ENCODE results near the gene SECISBP2L. TPM values are rescaled to one million over a fixed set of nuclear protein-coding genes. Genes with fewer than 3 reads are reported as not detected.
"Not testable (repeated sequence)": the region's sequence is repeated elsewhere in the genome, so short reads cannot be mapped to it uniquely, and the experiment has no call there.

Gene SECISBP2L
- polyA plus RNA-seq, 1 donor, result 33.5 TPM

DNA sequence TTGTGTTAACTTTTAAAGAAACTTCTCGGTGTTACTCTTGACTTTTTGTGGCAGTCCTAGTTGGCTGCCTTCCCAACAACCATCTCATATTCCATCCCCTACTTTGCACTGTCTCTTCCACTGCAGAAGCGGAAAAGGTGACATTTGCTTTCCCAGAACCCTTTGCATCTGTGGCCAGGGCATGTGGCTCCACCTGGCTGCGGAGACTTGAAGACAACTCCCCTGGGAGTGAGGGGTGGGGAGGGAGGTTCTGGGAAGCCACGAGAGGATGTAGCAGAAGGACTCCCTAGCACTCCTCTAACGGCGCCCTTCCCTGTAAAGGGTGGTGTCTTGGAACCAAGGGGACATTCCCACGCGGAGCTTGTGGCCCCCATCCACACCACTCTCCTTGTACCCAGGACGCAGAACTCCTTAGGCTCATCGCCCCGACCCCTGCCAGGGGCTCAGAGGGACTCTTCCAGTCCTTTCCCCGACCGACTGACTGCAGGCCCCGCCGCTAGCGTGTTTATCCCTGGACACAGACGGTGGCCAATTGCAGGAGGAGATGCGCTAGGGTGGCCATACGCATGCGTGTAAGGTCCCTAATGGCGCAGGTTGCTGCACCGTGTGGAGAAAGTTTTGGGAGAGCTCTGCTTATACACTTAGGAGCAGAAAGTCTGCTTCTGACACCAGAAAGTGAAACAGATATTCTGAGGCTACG, 33.2 kb upstream of the SECISBP2L start:
- DNase-seq, result no peak
- Histone ChIP-seq H3K27ac (ENCODE audit: low read length) (no peak overlapping the region), H3K27me3 (ENCODE audit: control insufficient read depth, insufficient read depth, low read length) (no peaks in the 10 kb centered on the region), H3K4me3 (ENCODE audit: low read length) (no peak overlapping the region), H3K9me3 (ENCODE audit: control insufficient read depth, low read depth, low read length) (no peaks in the 10 kb centered on the region), H3K36me3 (ENCODE audit: control insufficient read depth, insufficient read depth, low read length) (no peaks in the 10 kb centered on the region), H3K4me1 (ENCODE audit: control insufficient read depth, insufficient read depth, low read length) (no peaks in the 10 kb centered on the region)
- 100% methylated on average over 1 of the region's 23 CpGs for WGBS (ENCODE audit: insufficient coverage, low lambda C conversion rate)

DNA sequence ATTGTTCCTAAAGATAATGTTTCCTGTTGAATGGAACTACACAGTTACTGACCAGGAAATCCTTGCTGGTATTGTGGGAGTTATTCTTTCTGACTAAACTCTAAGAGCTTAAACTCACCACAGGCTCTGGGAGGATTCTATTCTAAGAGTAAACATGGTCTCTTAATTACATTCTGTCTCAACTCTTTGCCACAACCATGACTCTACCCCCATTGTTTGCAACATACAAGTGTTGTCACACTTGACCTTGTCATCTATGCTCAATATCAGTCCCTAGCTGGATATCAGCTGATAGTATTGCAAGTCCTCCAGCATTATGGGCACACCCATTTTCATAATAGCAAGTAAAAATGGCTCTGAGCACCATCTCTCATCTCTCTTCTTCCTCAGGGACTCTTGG, 29.6 kb upstream of the SECISBP2L start:
- Histone ChIP-seq H3K4me1 (ENCODE audit: control insufficient read depth, insufficient read depth, low read length) (no peaks in the 10 kb centered on the region), H3K9me3 (ENCODE audit: control insufficient read depth, low read depth, low read length) (no peaks in the 10 kb centered on the region)

DNA sequence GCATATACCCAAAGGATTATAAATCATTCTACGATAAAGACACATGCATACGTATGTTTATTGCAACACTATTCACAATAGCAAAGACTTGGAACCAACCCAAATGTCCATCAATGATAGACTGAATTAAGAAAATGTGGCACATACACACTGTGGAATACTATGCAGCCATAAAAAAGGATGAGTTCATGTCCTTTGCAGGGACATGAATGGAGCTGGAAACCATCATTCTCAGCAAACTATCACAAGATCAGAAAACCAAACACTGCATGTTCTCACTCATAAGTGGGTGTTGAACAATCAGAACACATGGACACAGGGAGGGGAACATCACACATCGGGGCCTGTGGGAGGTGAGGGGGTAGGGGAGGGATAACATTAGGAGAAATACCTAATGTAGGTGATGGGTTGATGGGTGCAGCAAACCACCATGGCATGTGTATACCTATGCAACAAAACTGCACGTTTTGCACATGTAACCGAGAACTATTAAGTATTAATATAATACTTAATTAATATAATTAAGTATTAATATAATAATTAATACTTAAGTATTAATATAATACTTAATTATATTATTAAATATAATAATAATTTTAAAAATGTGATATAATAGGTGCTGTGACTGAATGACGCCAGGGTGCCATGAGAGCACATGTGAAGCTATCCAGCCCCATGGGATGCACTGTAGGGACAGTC, 28.5 kb upstream of the SECISBP2L start:
- not testable (repeated sequence) for H3K4me3 ChIP-seq (ENCODE audit: low read length); H3K4me1 ChIP-seq (ENCODE audit: control insufficient read depth, insufficient read depth, low read length); H3K27me3 ChIP-seq (ENCODE audit: control insufficient read depth, insufficient read depth, low read length); H3K9me3 ChIP-seq (ENCODE audit: control insufficient read depth, low read depth, low read length); DNase-seq; H3K27ac ChIP-seq (ENCODE audit: low read length); H3K36me3 ChIP-seq (ENCODE audit: control insufficient read depth, insufficient read depth, low read length)
- 94% methylated on average over 2 of the region's 6 CpGs for WGBS (ENCODE audit: insufficient coverage, low lambda C conversion rate)

More for the DNA sequence above, 29.6 kb upstream of the SECISBP2L start:
- Histone ChIP-seq H3K27ac (ENCODE audit: low read length) (no peak overlapping the region), H3K27me3 (ENCODE audit: control insufficient read depth, insufficient read depth, low read length) (no peaks in the 10 kb centered on the region), H3K4me3 (ENCODE audit: low read length) (no peak overlapping the region), H3K36me3 (ENCODE audit: control insufficient read depth, insufficient read depth, low read length) (no peaks in the 10 kb centered on the region)
- DNase-seq, result no peak

DNA sequence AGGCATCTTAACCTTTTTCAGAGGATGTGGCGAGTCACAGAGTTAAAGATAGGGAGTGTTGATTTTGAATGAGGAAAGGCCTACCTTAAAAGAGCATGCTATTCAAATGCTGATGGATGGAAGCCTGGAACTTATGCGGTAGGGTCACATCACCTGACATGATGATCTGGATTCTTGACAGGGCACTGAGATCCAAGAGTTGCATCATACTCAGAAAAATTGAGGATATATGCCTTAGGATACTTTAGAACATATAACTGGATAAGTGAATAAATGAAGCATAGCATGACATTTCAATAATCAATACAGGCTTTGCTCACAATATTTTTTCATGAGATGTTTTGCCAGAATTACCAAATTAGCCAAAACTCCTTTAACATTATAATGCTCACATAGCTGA, 20.1 kb upstream of the SECISBP2L start:
- H3K4me3 ChIP-seq (ENCODE audit: low read length), result no peak overlapping the region
- no peaks in the 10 kb centered on the region for H3K36me3 ChIP-seq (ENCODE audit: control insufficient read depth, insufficient read depth, low read length)
- H3K27me3 ChIP-seq (ENCODE audit: control insufficient read depth, insufficient read depth, low read length), result no peaks in the 10 kb centered on the region
- WGBS (ENCODE audit: insufficient coverage, low lambda C conversion rate), result no CpG with 5 or more reads among the region's 2 CpGs
- no peak overlapping the region for H3K27ac ChIP-seq (ENCODE audit: low read length)
- no peak for DNase-seq
- H3K4me1 ChIP-seq (ENCODE audit: control insufficient read depth, insufficient read depth, low read length), result no peaks in the 10 kb centered on the region
- H3K9me3 ChIP-seq (ENCODE audit: control insufficient read depth, low read depth, low read length), result no peaks in the 10 kb centered on the region

DNA sequence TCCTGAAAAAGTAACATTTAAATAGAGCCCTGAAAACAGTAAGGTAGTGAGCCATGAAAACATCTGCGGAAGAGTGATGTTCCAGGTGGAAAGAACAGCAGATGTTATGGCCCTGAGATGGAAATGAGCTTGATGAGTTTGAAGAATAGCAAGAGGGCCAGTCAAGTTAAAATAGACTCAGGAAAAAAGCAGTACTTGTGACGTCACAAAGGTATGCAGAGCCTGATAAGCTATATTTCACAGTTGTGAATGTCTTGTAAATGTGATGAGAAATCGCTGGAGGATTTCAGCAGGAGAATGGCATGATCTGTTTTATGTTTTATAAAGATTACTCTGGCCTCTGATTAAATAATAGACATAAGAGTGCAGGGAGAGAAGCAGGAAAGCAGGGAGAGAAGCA, 18.6 kb upstream of the SECISBP2L start:
- Histone ChIP-seq H3K27ac (ENCODE audit: low read length) (no peak overlapping the region), H3K4me3 (ENCODE audit: low read length) (no peak overlapping the region), H3K4me1 (ENCODE audit: control insufficient read depth, insufficient read depth, low read length) (no peaks in the 10 kb centered on the region), H3K36me3 (ENCODE audit: control insufficient read depth, insufficient read depth, low read length) (no peaks in the 10 kb centered on the region), H3K9me3 (ENCODE audit: control insufficient read depth, low read depth, low read length) (no peaks in the 10 kb centered on the region), H3K27me3 (ENCODE audit: control insufficient read depth, insufficient read depth, low read length) (no peaks in the 10 kb centered on the region)
- no CpG with 5 or more reads among the region's 3 CpGs for WGBS (ENCODE audit: insufficient coverage, low lambda C conversion rate)
- no peak for DNase-seq

DNA sequence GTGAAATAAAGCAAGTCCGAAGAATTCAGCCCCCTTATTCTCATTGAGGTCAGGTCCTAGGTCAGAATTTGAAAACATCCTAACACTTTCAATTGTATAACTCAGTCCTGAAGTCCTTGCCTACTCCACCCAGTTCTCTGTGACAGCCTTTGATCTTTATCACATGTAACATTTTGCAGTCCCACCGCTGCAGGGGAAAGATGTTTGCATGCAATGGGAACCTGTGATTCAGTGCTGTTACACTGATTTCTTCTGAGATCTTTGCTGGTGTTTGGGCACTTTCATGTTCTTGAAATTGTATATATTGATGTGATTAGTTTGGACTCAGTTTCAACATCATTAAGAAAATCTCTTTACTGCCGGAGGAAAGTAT, 18.0 kb upstream of the SECISBP2L start:
- H3K27ac ChIP-seq (ENCODE audit: low read length), result no peak overlapping the region
- H3K4me1 ChIP-seq (ENCODE audit: control insufficient read depth, insufficient read depth, low read length), result no peaks in the 10 kb centered on the region
- no peak overlapping the region for H3K4me3 ChIP-seq (ENCODE audit: low read length)
- no peak for DNase-seq
- WGBS (ENCODE audit: insufficient coverage, low lambda C conversion rate), result no CpG with 5 or more reads among the region's 3 CpGs
- no peaks in the 10 kb centered on the region for H3K27me3 ChIP-seq (ENCODE audit: control insufficient read depth, insufficient read depth, low read length)
- H3K9me3 ChIP-seq (ENCODE audit: control insufficient read depth, low read depth, low read length), result no peaks in the 10 kb centered on the region
- H3K36me3 ChIP-seq (ENCODE audit: control insufficient read depth, insufficient read depth, low read length), result no peaks in the 10 kb centered on the region

DNA sequence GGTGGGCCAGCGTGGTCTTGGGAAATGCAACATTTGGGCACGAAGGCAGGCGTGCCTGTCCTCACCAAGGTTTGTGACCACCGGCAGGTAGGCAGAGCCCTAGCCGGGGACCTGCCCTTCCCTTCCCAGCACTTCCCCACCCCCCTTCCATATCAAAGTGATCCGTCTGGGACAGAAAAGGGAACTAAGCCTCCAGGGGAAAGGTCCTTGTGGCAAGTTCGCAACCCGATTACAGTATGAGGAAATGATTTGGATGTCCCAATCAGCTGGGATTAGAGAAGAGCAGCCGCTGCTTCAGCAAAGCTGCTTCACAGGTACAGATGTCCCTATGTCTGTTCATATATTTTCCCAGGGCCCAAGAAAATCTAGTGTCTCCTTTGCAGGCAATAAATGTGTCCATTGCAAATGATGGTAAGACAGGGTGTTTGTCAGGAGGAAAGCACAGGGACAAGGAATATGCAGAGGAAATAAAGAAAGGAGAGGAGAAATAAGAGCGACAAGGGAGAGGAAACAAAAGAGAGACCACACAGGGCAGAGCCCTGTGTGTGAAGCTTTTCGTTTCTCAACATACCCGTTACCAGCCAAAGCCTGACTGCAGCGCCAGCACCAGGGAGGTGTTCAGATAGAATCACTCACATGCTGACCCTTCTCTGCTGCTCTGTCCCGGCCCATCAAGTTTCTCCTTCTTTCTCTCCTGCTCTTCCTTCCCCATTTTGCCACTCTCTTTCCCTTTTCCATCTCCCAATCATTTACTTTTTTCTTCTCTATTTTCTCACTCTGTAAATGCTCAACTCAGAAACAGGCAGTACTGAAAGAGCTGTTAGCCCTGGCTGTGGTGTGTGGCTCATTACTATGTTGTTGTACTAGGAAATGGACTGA, 17.4 kb upstream of the SECISBP2L start:
- WGBS (ENCODE audit: insufficient coverage, low lambda C conversion rate), result 0% methylated on average over 1 of the region's 14 CpGs
- no peaks in the 10 kb centered on the region for H3K27me3 ChIP-seq (ENCODE audit: control insufficient read depth, insufficient read depth, low read length)
- no peaks in the 10 kb centered on the region for H3K36me3 ChIP-seq (ENCODE audit: control insufficient read depth, insufficient read depth, low read length)
- no peak for DNase-seq
- no peak overlapping the region for H3K27ac ChIP-seq (ENCODE audit: low read length)
- H3K4me1 ChIP-seq (ENCODE audit: control insufficient read depth, insufficient read depth, low read length), result no peaks in the 10 kb centered on the region
- H3K9me3 ChIP-seq (ENCODE audit: control insufficient read depth, low read depth, low read length), result no peaks in the 10 kb centered on the region
- no peak overlapping the region for H3K4me3 ChIP-seq (ENCODE audit: low read length)

DNA sequence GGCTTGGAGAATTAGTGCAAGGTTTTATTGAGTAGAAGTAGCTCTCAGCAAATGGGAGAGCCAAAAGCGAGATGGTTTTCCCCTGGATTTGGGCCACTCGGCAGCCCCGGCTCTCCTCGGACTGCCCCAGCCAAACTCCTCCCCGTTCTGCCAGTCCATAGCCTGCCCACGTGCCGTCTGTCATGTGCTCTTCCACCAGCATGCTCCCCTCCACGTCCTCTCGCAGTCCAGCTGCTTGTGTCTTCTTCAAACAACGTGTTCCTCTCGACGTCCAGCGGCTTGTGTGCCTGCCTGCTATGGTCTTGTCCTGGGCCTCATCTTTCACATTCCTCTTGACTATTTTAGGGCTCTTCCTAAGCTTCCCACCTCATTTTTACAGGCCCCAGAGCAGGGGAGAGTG, 16.7 kb upstream of the SECISBP2L start:
- Histone ChIP-seq H3K36me3 (ENCODE audit: control insufficient read depth, insufficient read depth, low read length) (no peaks in the 10 kb centered on the region), H3K27ac (ENCODE audit: low read length) (no peak overlapping the region), H3K4me1 (ENCODE audit: control insufficient read depth, insufficient read depth, low read length) (no peaks in the 10 kb centered on the region), H3K27me3 (ENCODE audit: control insufficient read depth, insufficient read depth, low read length) (no peaks in the 10 kb centered on the region), H3K9me3 (ENCODE audit: control insufficient read depth, low read depth, low read length) (no peaks in the 10 kb centered on the region), H3K4me3 (ENCODE audit: low read length) (no peak overlapping the region)
- no CpG with 5 or more reads among the region's 13 CpGs for WGBS (ENCODE audit: insufficient coverage, low lambda C conversion rate)
- DNase-seq, result no peak

DNA sequence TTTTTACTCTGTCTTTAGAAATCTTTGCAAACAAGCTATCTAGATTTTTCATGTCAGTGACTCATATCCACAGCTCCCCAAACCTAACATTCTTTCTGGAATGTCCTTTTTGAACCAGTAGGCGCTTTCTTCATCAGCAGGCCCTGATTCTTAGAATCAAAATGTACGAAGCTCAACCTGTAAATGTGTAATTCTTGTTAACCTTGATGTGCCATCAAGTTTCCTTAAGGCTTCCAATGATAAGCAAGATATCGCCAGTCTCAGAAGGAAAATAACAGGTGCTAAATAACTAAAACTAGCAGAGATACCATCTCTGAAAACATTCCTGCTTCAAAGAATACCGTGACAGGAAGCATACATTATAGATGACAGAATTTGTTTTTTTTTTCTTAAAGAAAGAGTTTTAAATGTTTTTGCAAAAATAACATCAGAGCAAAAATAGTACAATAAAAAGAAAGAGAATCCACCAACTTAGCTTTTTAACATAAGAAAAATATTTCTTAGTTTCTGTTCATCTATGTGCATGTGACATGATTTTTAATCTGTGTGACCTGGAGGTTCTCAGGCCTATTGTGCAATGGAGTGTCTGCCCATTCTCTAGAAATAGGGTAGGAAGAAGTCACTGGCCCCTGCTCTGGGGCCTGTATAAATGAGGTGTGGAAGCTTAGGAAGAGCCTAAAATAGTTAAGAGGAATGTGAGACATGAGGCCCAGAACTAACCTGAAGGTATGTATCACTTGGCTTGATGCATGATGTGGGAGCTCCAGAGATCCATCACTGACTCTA, 14.7 kb upstream of the SECISBP2L start:
- no peak overlapping the region for H3K27ac ChIP-seq (ENCODE audit: low read length)
- no peaks in the 10 kb centered on the region for H3K36me3 ChIP-seq (ENCODE audit: control insufficient read depth, insufficient read depth, low read length)
- WGBS (ENCODE audit: insufficient coverage, low lambda C conversion rate), result 79% methylated on average over 3 of the region's 4 CpGs
- no peak for DNase-seq
- H3K4me1 ChIP-seq (ENCODE audit: control insufficient read depth, insufficient read depth, low read length), result no peaks in the 10 kb centered on the region
- H3K27me3 ChIP-seq (ENCODE audit: control insufficient read depth, insufficient read depth, low read length), result no peaks in the 10 kb centered on the region
- H3K9me3 ChIP-seq (ENCODE audit: control insufficient read depth, low read depth, low read length), result no peaks in the 10 kb centered on the region
- H3K4me3 ChIP-seq (ENCODE audit: low read length), result no peak overlapping the region

DNA sequence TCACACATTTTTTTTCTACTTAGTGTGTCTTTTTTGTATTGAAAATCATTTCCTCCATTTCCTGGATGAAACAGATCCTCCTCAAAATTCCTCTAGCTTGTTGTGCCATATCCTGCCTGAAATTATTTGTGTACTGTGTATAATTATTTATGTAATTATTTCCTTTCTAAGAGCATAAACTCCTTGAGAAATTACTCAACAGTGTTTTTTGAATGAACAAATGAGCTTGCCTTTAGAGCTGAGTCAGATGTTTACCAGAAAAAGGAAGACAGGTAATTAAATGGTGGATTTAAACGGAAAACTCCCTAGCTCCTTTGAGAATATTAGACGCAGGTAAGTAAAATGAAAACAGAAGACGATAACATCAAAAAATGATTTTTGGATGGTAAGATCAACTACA, 13.2 kb upstream of the SECISBP2L start:
- DNase-seq, result no peak
- H3K4me3 ChIP-seq (ENCODE audit: low read length), result no peak overlapping the region
- WGBS (ENCODE audit: insufficient coverage, low lambda C conversion rate), result 93% methylated on average over 2 of the region's 3 CpGs

More for the DNA sequence above, 13.2 kb upstream of the SECISBP2L start:
- Histone ChIP-seq H3K27me3 (ENCODE audit: control insufficient read depth, insufficient read depth, low read length) (no peaks in the 10 kb centered on the region), H3K4me1 (ENCODE audit: control insufficient read depth, insufficient read depth, low read length) (no peaks in the 10 kb centered on the region), H3K9me3 (ENCODE audit: control insufficient read depth, low read depth, low read length) (no peaks in the 10 kb centered on the region), H3K36me3 (ENCODE audit: control insufficient read depth, insufficient read depth, low read length) (no peaks in the 10 kb centered on the region), H3K27ac (ENCODE audit: low read length) (no peak overlapping the region)
